Activated CD4-positive, alpha-beta T cell treated with anti-CD3 and anti-CD28 coated beads, Interleukin-2, Interleukin-4, amounts not matched to agents 100 ng/mL and 50 ng/mL, durations not matched to agents 16 hours and 8 hours (primary cell): ENCODE measurements around the gene FAM163B.

Experiments used
- DNase-seq: peaks from one replicate; pipeline ENCODE4 v3.0.0-alpha.2; 2020; ENCODE audit warnings: low spot score

The FAM163B gene

GRCh38 chr9:133581011-133581410 is 28.2 kb downstream of the FAM163B start:
- DNase-seq = no peak

DNA sequence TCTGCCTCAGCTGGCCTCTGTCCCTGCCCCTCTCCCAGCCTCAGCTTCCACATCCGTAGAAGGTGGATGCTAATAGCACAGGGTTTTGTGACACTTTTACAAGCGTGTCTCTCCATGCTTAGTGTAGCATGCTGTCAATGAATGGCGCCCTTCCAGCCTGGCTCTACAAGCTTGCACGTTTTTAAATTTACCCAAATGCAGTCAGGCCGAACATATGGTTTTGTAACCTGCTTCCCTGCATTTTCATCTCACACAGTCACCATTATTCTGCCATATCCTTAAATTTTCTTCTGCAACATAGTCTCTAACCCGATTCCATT is 28.8 kb downstream of the FAM163B start:
- DNase-seq = no peak

DNA sequence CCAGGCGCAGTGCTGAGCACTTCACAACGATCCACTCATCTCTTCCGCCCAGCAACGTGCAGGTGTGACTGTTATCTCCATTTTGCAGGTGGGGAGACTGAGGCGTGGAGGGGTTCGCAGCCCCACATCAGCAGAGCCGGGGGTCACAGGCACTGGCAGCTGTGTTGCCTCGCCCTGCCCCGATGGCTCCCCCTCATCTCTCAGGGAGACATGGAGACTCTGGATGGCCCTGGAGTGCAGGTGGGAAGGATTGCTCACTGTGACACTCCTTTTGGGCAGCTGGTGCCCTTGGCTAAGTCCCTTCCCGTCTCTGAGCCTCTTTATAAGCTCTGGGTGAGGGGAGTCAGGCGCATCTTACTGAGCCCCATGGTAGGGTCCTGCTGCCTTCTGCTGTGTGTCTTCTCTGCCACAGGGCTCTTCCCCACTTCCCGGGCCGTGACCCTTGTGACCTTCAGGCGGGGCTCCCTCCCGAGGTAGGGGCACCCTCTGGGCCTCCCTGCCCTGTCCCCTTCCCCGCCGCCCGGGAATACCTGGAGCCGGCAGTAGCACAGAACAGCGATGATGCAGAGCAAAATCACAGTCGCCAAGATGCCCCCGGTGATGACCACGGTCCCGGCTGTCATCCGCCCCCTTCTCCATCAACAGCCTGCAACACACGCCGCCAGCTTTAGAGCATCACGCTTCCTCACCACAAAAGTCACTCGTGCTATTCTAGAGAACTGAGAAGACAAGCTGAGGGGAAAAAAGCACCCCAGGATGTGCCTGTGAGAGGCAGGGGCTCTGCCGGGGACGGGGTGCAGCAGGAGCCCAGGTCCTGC is 29.4 kb downstream of the FAM163B start:
- no peak for DNase-seq

DNA sequence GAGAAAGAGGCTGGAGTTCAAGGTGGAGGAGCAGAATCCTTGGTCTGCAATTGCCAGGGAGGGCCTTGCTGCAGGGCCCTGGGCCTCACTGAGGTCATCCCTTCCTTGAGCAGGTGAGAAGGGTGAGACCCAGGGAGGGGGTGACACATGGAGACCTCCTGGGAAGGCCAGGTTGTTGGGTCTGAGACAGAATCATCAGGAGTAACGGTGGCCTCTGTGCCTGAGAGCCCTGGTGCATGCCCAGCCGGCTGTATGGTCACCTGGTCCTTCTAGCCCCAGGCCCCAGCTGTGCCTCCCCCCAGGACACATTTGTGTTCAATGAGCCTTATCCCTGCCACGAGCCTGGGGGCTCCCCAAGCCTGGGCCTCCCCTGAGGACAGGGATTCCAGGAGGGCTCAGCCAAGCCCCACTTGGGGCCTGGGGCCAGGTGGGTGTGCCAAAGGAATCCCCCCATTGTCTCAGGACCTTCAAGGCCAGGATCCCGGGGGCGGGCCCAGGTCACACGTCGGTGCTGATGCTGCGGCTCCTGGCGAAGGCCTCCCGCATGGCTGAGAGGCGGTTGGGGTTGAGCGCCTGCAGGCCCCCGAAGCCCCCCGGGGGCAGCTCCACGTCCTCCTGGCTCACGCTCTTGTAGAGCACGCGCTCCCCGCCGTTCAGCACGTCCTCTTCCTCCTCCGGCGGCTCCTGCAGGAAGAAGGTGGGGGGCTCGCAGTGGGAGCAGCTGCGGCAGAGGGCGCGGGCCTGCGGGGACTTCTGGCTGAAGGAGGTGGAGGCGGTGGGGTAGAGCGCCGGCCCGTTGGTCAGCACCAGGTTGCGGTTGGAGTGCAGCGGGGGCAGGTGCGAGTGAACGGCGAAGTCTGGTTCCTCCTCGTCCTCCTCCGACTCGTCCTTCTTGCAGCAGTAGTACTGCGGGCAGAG is 30.4 kb downstream of the FAM163B start:
- DNase-seq = no peak

- DNase-seq = no peak
Observed at GRCh38 chr9:133577737-133578112, 31.5 kb downstream of the FAM163B start.

GRCh38 chr9:133576875-133577736 is 32.1 kb downstream of the FAM163B start:
- no peak for DNase-seq

- DNase-seq = no peak
Observed at GRCh38 chr9:133576031-133576874, 32.9 kb downstream of the FAM163B start.

GRCh38 chr9:133575186-133576030 is 33.8 kb downstream of the FAM163B start:
- DNase-seq = no peak

DNA sequence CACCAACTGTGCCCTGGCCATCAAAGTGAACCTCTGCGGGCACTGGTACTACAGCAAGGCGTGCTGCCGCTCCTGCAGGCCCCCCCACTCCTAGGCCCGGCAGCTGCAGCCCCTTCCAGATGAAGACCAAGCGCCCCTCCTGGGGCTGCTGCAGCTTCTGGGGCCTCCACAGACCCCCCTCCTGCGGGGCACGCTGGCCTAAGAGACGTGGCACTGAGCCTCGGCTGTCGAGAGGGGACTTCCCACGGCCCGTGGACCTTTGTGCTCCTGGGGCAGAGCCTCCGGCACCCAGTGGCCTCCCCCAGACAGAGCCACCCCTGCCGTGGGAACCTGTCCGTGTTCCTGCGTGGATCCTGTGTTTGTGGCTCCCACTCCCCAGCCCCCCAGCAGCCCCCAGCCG is 34.4 kb downstream of the FAM163B start:
- DNase-seq = no peak

- no peak for DNase-seq
Observed at GRCh38 chr9:133573791-133574515, 35.2 kb downstream of the FAM163B start.

DNA sequence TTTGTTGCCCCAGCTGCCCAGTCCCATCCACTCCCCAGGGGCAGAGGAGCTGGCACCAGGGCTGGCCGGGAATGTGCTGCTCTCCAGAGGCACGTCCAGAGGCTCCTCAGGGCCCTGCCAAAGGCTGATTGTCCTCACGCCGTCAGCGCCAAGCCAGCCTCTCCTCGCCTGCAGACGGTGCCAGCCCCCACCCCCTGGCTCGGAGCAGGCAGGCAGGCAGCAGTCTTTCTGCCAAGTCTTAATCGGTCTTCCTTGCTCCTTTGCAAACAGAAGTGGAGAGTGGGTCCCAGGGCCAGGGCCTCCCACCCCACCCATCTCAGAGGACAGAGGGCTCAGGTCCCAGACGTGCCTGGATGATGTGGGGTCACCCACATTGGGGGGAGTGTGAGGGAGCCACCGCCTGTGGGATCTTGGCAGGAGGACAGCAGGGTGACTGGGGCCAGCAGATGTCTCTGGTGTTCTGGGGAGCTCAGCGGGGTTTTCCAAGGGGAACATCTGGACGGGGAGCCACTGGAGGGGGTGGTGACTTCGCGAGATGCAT is 36.3 kb downstream of the FAM163B start:
- DNase-seq = no peak

GRCh38 chr9:133571896-133572595 is 37.1 kb downstream of the FAM163B start:
- DNase-seq = no peak

GRCh38 chr9:133571391-133571890 is 37.7 kb downstream of the FAM163B start:
- no peak for DNase-seq

- DNase-seq = no peak
Observed at GRCh38 chr9:133570691-133571080, 38.5 kb downstream of the FAM163B start.

DNA sequence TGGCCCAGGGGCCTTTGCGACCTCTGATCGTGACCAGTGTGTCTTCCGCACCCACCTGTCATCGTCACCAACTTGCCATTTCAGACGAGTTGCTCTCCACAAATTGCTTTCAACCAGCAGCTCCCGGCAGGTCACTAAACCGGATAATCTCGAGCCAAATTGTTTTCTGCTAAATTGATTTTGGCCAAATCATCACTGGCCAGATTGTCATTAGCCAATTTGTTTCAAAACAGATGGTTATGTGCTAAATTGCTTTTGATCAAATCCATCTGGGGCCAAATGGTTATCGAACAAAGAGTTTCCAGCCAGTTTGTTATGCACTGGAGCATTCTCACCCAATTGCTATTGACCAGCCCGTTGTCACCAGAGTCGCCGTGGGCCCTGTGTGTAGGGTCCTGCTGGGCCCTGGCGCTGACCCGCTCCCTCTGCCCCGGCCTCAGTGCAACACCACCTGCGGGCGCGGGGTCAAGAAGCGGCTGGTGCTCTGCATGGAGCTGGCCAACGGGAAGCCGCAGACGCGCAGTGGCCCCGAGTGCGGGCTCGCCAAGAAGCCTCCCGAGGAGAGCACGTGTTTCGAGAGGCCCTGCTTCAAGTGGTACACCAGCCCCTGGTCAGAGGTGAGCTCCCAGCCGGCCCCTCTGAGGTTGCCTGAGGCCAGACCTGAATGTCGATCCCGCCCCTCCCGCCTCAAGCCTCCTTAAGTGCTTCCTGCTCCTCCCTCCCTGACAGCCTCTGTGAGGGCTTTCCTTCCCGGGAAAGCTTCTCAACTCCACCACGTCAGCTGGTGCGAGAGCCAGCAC is 39.1 kb downstream of the FAM163B start:
- DNase-seq = no peak

GRCh38 chr9:133569121-133569785 is 39.9 kb downstream of the FAM163B start:
- DNase-seq = no peak

- no peak for DNase-seq
Observed at GRCh38 chr9:133568186-133568585, 41.0 kb downstream of the FAM163B start.
